ENCODE measurements around the gene DENND4B.

DENND4B gene

DNA sequence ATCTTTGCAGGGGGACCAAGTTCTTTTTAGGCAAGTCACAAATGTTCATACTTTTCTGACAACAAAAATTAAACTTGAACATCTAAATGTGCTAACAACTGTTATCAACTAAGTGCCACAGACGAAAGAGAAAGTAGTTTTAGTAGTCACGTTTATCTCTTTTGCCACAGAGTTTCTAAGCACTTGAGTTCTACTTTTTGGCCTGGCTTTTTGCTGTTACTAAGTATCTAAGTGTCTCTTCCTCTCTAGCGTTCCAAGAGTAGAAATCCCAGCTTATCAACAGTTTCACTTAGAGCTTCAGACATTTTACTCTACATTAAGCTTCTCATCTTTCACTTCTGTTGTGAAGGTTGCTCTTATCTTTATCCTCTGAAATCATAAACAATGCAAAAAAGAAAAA is 58.0 kb downstream of the DENND4B start:
- no peaks in the 10 kb centered on the region for H3K9me3 ChIP-seq (ENCODE audit: severe bottlenecking)
- DNase-seq (ENCODE audit: low spot score), result no peak
- ATAC-seq (ENCODE audit: low read depth), result no peak
- TF ChIP-seq, protein P1, sequence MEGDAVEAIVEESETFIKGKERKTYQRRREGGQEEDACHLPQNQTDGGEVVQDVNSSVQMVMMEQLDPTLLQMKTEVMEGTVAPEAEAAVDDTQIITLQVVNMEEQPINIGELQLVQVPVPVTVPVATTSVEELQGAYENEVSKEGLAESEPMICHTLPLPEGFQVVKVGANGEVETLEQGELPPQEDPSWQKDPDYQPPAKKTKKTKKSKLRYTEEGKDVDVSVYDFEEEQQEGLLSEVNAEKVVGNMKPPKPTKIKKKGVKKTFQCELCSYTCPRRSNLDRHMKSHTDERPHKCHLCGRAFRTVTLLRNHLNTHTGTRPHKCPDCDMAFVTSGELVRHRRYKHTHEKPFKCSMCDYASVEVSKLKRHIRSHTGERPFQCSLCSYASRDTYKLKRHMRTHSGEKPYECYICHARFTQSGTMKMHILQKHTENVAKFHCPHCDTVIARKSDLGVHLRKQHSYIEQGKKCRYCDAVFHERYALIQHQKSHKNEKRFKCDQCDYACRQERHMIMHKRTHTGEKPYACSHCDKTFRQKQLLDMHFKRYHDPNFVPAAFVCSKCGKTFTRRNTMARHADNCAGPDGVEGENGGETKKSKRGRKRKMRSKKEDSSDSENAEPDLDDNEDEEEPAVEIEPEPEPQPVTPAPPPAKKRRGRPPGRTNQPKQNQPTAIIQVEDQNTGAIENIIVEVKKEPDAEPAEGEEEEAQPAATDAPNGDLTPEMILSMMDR (IDR thresholded peaks at IDR 0.05; ENCODE audit: poor library complexity, severe bottlenecking), result no peak
- no peaks in the 10 kb centered on the region for H3K27me3 ChIP-seq (ENCODE audit: insufficient read depth, poor library complexity, severe bottlenecking)
- H3K4me3 ChIP-seq (ENCODE audit: severe bottlenecking), result no peak overlapping the region
- no peaks in the 10 kb centered on the region for H3K4me1 ChIP-seq (ENCODE audit: insufficient read depth, poor library complexity, severe bottlenecking)
- H3K27ac ChIP-seq (ENCODE audit: poor library complexity, severe bottlenecking), result no peak overlapping the region
- peaks cover 19% of the 10 kb centered on the region; the same call in 1 of the 2 replicates for H3K36me3 ChIP-seq (ENCODE audit: low read depth)

- Histone ChIP-seq H3K4me1 (ENCODE audit: insufficient read depth, poor library complexity, severe bottlenecking) (peaks cover under 1% of the 10 kb centered on the region), H3K27ac (ENCODE audit: poor library complexity, severe bottlenecking) (no peak overlapping the region), H3K36me3 (ENCODE audit: low read depth) (peaks cover 16% of the 10 kb centered on the region; the same call in 1 of the 2 replicates), H3K9me3 (ENCODE audit: severe bottlenecking) (no peaks in the 10 kb centered on the region), H3K4me3 (ENCODE audit: severe bottlenecking) (no peak overlapping the region), H3K27me3 (ENCODE audit: insufficient read depth, poor library complexity, severe bottlenecking) (no peaks in the 10 kb centered on the region)
- TF ChIP-seq, protein P1 (IDR thresholded peaks at IDR 0.05; ENCODE audit: poor library complexity, severe bottlenecking), result no peak
- DNase-seq (ENCODE audit: low spot score), result no peak
- ATAC-seq (ENCODE audit: low read depth), result no peak
Observed at GRCh38 chr1:153886127-153886526, 60.4 kb downstream of the DENND4B start.

- TF ChIP-seq, protein P1 (IDR thresholded peaks at IDR 0.05; ENCODE audit: poor library complexity, severe bottlenecking), result no peak
- Histone ChIP-seq H3K27ac (ENCODE audit: poor library complexity, severe bottlenecking) (no peak overlapping the region), H3K36me3 (ENCODE audit: low read depth) (peaks cover 13% of the 10 kb centered on the region; the same call in 1 of the 2 replicates), H3K4me1 (ENCODE audit: insufficient read depth, poor library complexity, severe bottlenecking) (peaks cover 8% of the 10 kb centered on the region), H3K4me3 (ENCODE audit: severe bottlenecking) (no peak overlapping the region), H3K27me3 (ENCODE audit: insufficient read depth, poor library complexity, severe bottlenecking) (no peaks in the 10 kb centered on the region), H3K9me3 (ENCODE audit: severe bottlenecking) (no peaks in the 10 kb centered on the region)
- DNase-seq (ENCODE audit: low spot score), result no peak
- ATAC-seq (ENCODE audit: low read depth), result no peak
Observed at GRCh38 chr1:153883223-153883622, 63.3 kb downstream of the DENND4B start.

GRCh38 chr1:153882296-153882912 is 64.1 kb downstream of the DENND4B start:
- Histone ChIP-seq H3K4me3 (ENCODE audit: severe bottlenecking) (no peak overlapping the region), H3K4me1 (ENCODE audit: insufficient read depth, poor library complexity, severe bottlenecking) (peaks cover 8% of the 10 kb centered on the region), H3K27ac (ENCODE audit: poor library complexity, severe bottlenecking) (no peak overlapping the region), H3K27me3 (ENCODE audit: insufficient read depth, poor library complexity, severe bottlenecking) (no peaks in the 10 kb centered on the region), H3K9me3 (ENCODE audit: severe bottlenecking) (no peaks in the 10 kb centered on the region), H3K36me3 (ENCODE audit: low read depth) (peaks cover 10% of the 10 kb centered on the region; the same call in 1 of the 2 replicates)
- ATAC-seq (ENCODE audit: low read depth) (no peak; the same call in 2 of the 3 replicates), DNase-seq (ENCODE audit: low spot score) (no peak)
- TF ChIP-seq, protein P1 (IDR thresholded peaks at IDR 0.05; ENCODE audit: poor library complexity, severe bottlenecking), result no peak

- TF ChIP-seq, protein P1 (IDR thresholded peaks at IDR 0.05; ENCODE audit: poor library complexity, severe bottlenecking), result no peak
- no peak for ATAC-seq (ENCODE audit: low read depth)
- H3K27me3 ChIP-seq (ENCODE audit: insufficient read depth, poor library complexity, severe bottlenecking), result no peaks in the 10 kb centered on the region
- no peak overlapping the region for H3K27ac ChIP-seq (ENCODE audit: poor library complexity, severe bottlenecking)
- DNase-seq (ENCODE audit: low spot score), result no peak
- H3K9me3 ChIP-seq (ENCODE audit: severe bottlenecking), result no peaks in the 10 kb centered on the region
- H3K4me1 ChIP-seq (ENCODE audit: insufficient read depth, poor library complexity, severe bottlenecking), result peaks cover 8% of the 10 kb centered on the region
- 0 out of 2 replicates have a peak, but pooled peaks cover 3% of the 10 kb centered on the region for H3K36me3 ChIP-seq (ENCODE audit: low read depth)
- H3K4me3 ChIP-seq (ENCODE audit: severe bottlenecking), result no peak overlapping the region
Observed at GRCh38 chr1:153881751-153882150, 64.8 kb downstream of the DENND4B start.
